ENCODE results near the gene PYDC1. TPM values are rescaled to one million over a fixed set of nuclear protein-coding genes. Genes with fewer than 3 reads are reported as not detected.

The PYDC1 gene
- total and polyA plus RNA-seq, 2 of the 13 experiments (the other 11 are each of a cell fraction or from before 2014, with no cell fraction given), result not detected

- Histone ChIP-seq H3K9ac (ENCODE audit: insufficient read depth, low read depth, low read length) (no peak overlapping the region), H3K4me2 (ENCODE audit: low read depth, low read length) (no peak overlapping the region), H3K27me3 (ENCODE audit: control insufficient read depth in 1 of 2, insufficient read depth in 2 of 2, low read length in 2 of 2) (peaks cover under 1 to 32% of the 10 kb centered on the region in 2 experiments; a peak in 3 of 5 replicates), H3K36me3 (replicated peaks in 1 of 2; ENCODE audit: control insufficient read depth in 1 of 2, insufficient read depth in 2 of 2, low read length in 2 of 2) (no peaks in the 10 kb centered on the region), H3K27ac (ENCODE audit: extremely low read length, insufficient read depth, low read length) (no peak overlapping the region), H3K4me1 (ENCODE audit: insufficient read depth, low read length) (no peaks in the 10 kb centered on the region), H2AFZ (ENCODE audit: low read length) (no peak overlapping the region), H3K9me3 (ENCODE audit: low read length) (no peaks in the 10 kb centered on the region), H3K79me2 (ENCODE audit: insufficient read depth, low read length) (no peaks in the 10 kb centered on the region), H4K20me1 (ENCODE audit: insufficient read depth, low read length) (no peaks in the 10 kb centered on the region), H3K4me3 (replicated peaks in 1 of 3; ENCODE audit: insufficient read depth in 1 of 3, low read depth in 2 of 3, low read length in 3 of 3) (no peak overlapping the region)
- BruUV-seq (replicated peaks), result no TSS peak
- DNase-seq (ENCODE audit: low spot score), result no peak
- ATAC-seq, result peak; percentile 81
- in situ Hi-C loops (cut with HindIII; ENCODE audit: extremely low pct_ligation_motif_present, low pct_unique_long_range_greater_than_20kb) (no loop called here), intact Hi-C loops (cut with micrococcal nuclease; ENCODE audit: unreplicated experiment) (no loop called here)
- ChIA-PET POLR2A (no interaction called here), CTCF (ENCODE audit: low intra/inter-chr PET ratio, low total read pairs) (no interaction called here)
- FAIRE-seq, result no peak
- WGBS (ENCODE audit: low lambda C conversion rate), result 21% methylated on average over 19 of the region's 20 CpGs
- TF ChIP-seq ZUFSP (CRISPR knock-in tag; IDR thresholded peaks at IDR 0.05; ENCODE audit: borderline replicate concordance), result no peak
- TF ChIP-seq PRMT3 (CRISPR knock-in tag; IDR thresholded peaks at IDR 0.05; ENCODE audit: borderline replicate concordance, low read depth), result no peak
- TF ChIP-seq RELA (CRISPR knock-in tag; IDR thresholded peaks at IDR 0.05), result peak; percentile 90; the same call in 1 of the 2 replicates
- no peak for TF ChIP-seq SAP130 (CRISPR knock-in tag; IDR thresholded peaks at IDR 0.05; ENCODE audit: low read depth)
- TF ChIP-seq CAMTA2 (CRISPR knock-in tag; IDR thresholded peaks at IDR 0.05; ENCODE audit: borderline replicate concordance), result no peak
- no peak for TF ChIP-seq TFAP4 (IDR thresholded peaks at IDR 0.05; ENCODE audit: borderline replicate concordance, low read depth)
- TF ChIP-seq FOSL2 (CRISPR knock-in tag; IDR thresholded peaks at IDR 0.05), result peak; percentile 47
- TF ChIP-seq FOXA1 (IDR thresholded peaks at IDR 0.05), result no peak
- TF ChIP-seq FOXA1 (CRISPR knock-in tag; IDR thresholded peaks at IDR 0.05), result no peak
- TF ChIP-seq STAG1 (CRISPR knock-in tag; IDR thresholded peaks at IDR 0.05), result 0 out of 2 replicates have a peak, but pooled peaks have one; percentile 20
- TF ChIP-seq RARG (CRISPR knock-in tag; IDR thresholded peaks at IDR 0.05; ENCODE audit: low read depth), result no peak
- TF ChIP-seq POLR2AphosphoS2 (IDR thresholded peaks at IDR 0.05; ENCODE audit: low read depth, low read length), result no peak
- TF ChIP-seq ZNF792 (CRISPR knock-in tag; IDR thresholded peaks at IDR 0.05), result no peak
- TF ChIP-seq ZNF432 (CRISPR knock-in tag; IDR thresholded peaks at IDR 0.05; ENCODE audit: borderline replicate concordance), result no peak
- no peak for TF ChIP-seq ELF4 (CRISPR knock-in tag; IDR thresholded peaks at IDR 0.05; ENCODE audit: borderline replicate concordance)
- no peak for TF ChIP-seq HMG20B (CRISPR knock-in tag; conservative IDR thresholded peaks at IDR 0.05)
- no peak for TF ChIP-seq ZSCAN30 (CRISPR knock-in tag; IDR thresholded peaks at IDR 0.05)
- no peak for TF ChIP-seq HNF1B (CRISPR knock-in tag; IDR thresholded peaks at IDR 0.05)
- no peak for TF ChIP-seq ZNF773 (CRISPR knock-in tag; IDR thresholded peaks at IDR 0.05; ENCODE audit: borderline replicate concordance)
Observed at GRCh38 chr16:31265329-31266245, 48.7 kb upstream of the PYDC1 start.

Measured in HepG2 (cell line).